Frontal cortex (tissue), 4 donors: Measurements from ENCODE around the gene SYT4. TPM values are rescaled to one million over a fixed set of nuclear protein-coding genes. Genes with fewer than 3 reads are reported as not detected.

Experiments
- DNase-seq, 2 donors: peaks; one replicate each; pipeline ENCODE4 v3.0.0; 2012; ENCODE audit warnings: low spot score in 2 of 2
- FAIRE-seq: peaks from 2 replicates; lab custom pipeline; 2012; peaks lifted over from hg19 to GRCh38; lab: Jason Lieb, UNC
- total RNA-seq: library from RNA; depleted of rRNA; stranded (reverse); fragments of >200 nt; gene quantifications from one replicate; pipeline ENCODE4 v1.2.3, GENCODE V29; 2014
- donor health status: control.
- donor health status: control.
- donor health status: control.

The SYT4 gene
- total RNA-seq, 1 donor from 2014 or later = 746 TPM

- no peak for FAIRE-seq
- no peak for DNase-seq
Observed at GRCh38 chr18:43234889-43235288, 42.4 kb downstream of the SYT4 start.

GRCh38 chr18:43222501-43222900, 54.8 kb downstream of the SYT4 start:
- DNase-seq (no peak), FAIRE-seq (no peak)

GRCh38 chr18:43220691-43221090, 56.6 kb downstream of the SYT4 start:
- DNase-seq = peak in 1 of 2 donors; percentile 0
- FAIRE-seq = no peak

Other genes starting within 250 kb of the SYT4 start
- 29.3 TPM for gene RIT2, start 161.8 kb downstream of the SYT4 start, total RNA-seq